Brain microvascular endothelial cell (primary cell): ENCODE measurements around the gene TMEM91.

Experiments used
- DNase-seq: peaks from one replicate; pipeline ENCODE4 v3.0.0-alpha.2; 2020
- H3K27ac ChIP-seq: fragments of 250-450 bp; sonication (Bioruptor Pico); 2 replicates; pipeline ENCODE4 v1.5.1; 2020; ENCODE audit warnings: mild to moderate bottlenecking, moderate library complexity
- H3K27me3 ChIP-seq: fragments of 250-450 bp; sonication (Bioruptor Pico); replicated peaks from 2 replicates; pipeline ENCODE4 v1.5.1; 2020; ENCODE audit warnings: mild to moderate bottlenecking
- H3K36me3 ChIP-seq: fragments of 250-450 bp; sonication (Bioruptor Pico); replicated peaks from 2 replicates; pipeline ENCODE4 v1.5.1; 2020; ENCODE audit warnings: mild to moderate bottlenecking
- H3K4me3 ChIP-seq: 2 replicates; pipeline ENCODE4 v1.5.1; 2011; ENCODE audit warnings: low read depth, mild to moderate bottlenecking, control low read depth, low read length, moderate library complexity
- CTCF ChIP-seq: IDR thresholded peaks from 2 replicates; pipeline ENCODE4 v1.5.1; 2011; ENCODE audit warnings: low read depth, mild to moderate bottlenecking, moderate library complexity, low read length, control low read depth, inconsistent platforms; ENCODE audit errors: missing control alignments
- in situ Hi-C: cut with HindIII; loops from 2 replicates; pipeline ENCODE4 v1.10.0; 2017; ENCODE audit warnings: low sequenced_read_pairs, low pct_ligation_motif_present

Gene TMEM91

GRCh38 chr19:41421314-41421713, 45.0 kb downstream of the TMEM91 start:
- Histone ChIP-seq H3K27me3 (no peaks in the 10 kb centered on the region), H3K27ac (no peak overlapping the region), H3K36me3 (peaks cover 20% of the 10 kb centered on the region), H3K4me3 (no peak overlapping the region)
- DNase-seq = no peak
- in situ Hi-C loops = no loop called here
- no peak for TF ChIP-seq CTCF

GRCh38 chr19:41421973-41422372, 45.6 kb downstream of the TMEM91 start:
- TF ChIP-seq CTCF = no peak
- in situ Hi-C loops = no loop called here
- DNase-seq = no peak
- Histone ChIP-seq H3K27me3 (no peaks in the 10 kb centered on the region), H3K36me3 (peaks cover 20% of the 10 kb centered on the region), H3K27ac (no peak overlapping the region), H3K4me3 (no peak overlapping the region)

- no peak overlapping the region for H3K27ac ChIP-seq
Observed at GRCh38 chr19:41422456-41422855, 46.1 kb downstream of the TMEM91 start.

GRCh38 chr19:41422955-41423354, 46.6 kb downstream of the TMEM91 start:
- in situ Hi-C loops = no loop called here
- Histone ChIP-seq H3K36me3 (peaks cover 20% of the 10 kb centered on the region), H3K27ac (no peak overlapping the region), H3K4me3 (no peak overlapping the region), H3K27me3 (no peaks in the 10 kb centered on the region)
- no peak for DNase-seq
- no peak for TF ChIP-seq CTCF

More at GRCh38 chr19:41422456-41422855, 46.1 kb downstream of the TMEM91 start:
- no peak for TF ChIP-seq CTCF
- no peak for DNase-seq
- in situ Hi-C loops = no loop called here
- H3K27me3 ChIP-seq = no peaks in the 10 kb centered on the region
- H3K4me3 ChIP-seq = no peak overlapping the region
- peaks cover 20% of the 10 kb centered on the region for H3K36me3 ChIP-seq

- in situ Hi-C loops = no loop called here
- H3K27ac ChIP-seq = no peak overlapping the region
- H3K36me3 ChIP-seq = peaks cover 15% of the 10 kb centered on the region
- H3K4me3 ChIP-seq = no peak overlapping the region
- no peak for DNase-seq
- TF ChIP-seq CTCF = no peak
- H3K27me3 ChIP-seq = no peaks in the 10 kb centered on the region
Observed at GRCh38 chr19:41424335-41425173, 48.2 kb downstream of the TMEM91 start.
